Renal cortical epithelial cell (primary cell): ENCODE measurements around the gene ZNF490. TPM values are rescaled to one million over a fixed set of nuclear protein-coding genes. Genes with fewer than 3 reads are reported as not detected.
A peak's percentile ranks its signal among the peaks of the same experiment; 100 is the strongest.
"Not testable (repeated sequence)": the region's sequence is repeated elsewhere in the genome, so short reads cannot be mapped to it uniquely, and the experiment has no call there.

Source experiments
- DNase-seq: peaks from one replicate; pipeline ENCODE4 v3.0.0-alpha.2; 2011; ENCODE audit warnings: low read depth
- total RNA-seq: library from RNA; depleted of rRNA; stranded (reverse); fragments of >200 nt; gene quantifications from 2 replicates; pipeline ENCODE4 v1.2.3, GENCODE V29; 2014

The ZNF490 gene
- total RNA-seq, result 10.2 and 19.6 TPM in 2 replicates

DNA sequence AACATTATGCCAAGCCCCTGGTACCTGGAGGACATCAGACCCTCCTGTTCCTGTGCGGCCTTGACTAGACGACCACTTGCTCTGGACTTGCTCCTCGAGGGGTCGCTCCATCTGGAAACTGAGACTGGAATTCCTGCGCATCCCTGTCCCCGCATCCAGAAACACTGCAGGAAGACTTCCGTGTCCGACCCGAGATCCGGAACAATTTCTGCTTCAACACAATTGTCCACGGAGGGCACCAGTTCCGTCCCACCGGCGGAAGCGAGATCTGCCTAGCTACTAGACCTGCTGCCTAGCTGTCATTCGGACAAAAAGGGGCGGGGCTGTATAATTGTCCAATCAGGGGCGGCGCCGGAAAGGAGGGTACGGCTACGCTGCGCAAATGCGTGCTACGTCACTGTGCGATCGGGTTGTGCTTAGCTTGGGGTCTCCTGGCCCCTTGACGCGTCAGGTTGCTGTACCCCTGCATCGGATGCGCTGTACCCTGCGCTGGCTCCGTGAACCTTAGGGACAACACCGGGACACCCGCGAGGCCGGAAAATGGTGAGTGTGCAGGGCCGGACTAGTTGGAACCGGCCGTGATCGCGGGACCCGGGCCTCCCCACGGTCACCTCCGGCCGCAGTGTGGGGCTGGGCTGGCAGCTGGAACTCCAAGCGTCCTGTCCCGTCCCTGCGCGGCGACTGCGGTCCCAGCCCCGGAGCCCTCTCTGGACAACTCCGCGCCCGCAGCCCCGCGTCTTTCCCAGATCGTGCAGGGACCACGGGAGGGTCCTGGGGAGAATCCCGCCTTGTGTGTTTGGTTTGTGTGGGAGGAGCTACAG lies at the start of gene ZNF490, which contains the start of gene ZNF791:
Gene ZNF490, minus strand, starts transcription at position 274 of the 821 bp plus-strand sequence. Its CDS starts 133 bp downstream, at position 141.
Gene ZNF791, plus strand, starts transcription at position 381 of the 821 bp plus-strand sequence. Its CDS starts 160 bp downstream, at position 541.
- DNase-seq, result peak; percentile 92

DNA sequence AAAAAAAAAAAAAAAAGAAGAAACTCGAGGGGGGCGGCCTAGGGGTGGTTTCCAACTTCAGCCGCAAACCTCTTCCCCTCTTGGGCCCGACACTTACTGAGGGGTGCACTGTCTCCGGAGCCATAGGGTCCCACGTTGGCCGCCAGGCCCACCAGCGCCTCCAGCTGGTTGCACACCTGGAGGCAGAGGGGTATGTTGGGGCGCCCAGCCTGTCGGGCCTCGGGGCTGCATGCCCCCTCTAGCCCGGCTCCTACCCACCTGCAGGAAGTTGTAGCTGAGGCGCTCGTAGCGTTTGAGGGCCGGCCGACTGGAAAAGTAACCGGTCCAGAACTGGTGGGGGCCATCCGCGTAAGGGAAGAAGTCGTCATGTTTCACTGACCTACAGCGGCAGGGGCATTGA lies 47.4 kb upstream of the ZNF490 start:
- DNase-seq, result no peak

DNA sequence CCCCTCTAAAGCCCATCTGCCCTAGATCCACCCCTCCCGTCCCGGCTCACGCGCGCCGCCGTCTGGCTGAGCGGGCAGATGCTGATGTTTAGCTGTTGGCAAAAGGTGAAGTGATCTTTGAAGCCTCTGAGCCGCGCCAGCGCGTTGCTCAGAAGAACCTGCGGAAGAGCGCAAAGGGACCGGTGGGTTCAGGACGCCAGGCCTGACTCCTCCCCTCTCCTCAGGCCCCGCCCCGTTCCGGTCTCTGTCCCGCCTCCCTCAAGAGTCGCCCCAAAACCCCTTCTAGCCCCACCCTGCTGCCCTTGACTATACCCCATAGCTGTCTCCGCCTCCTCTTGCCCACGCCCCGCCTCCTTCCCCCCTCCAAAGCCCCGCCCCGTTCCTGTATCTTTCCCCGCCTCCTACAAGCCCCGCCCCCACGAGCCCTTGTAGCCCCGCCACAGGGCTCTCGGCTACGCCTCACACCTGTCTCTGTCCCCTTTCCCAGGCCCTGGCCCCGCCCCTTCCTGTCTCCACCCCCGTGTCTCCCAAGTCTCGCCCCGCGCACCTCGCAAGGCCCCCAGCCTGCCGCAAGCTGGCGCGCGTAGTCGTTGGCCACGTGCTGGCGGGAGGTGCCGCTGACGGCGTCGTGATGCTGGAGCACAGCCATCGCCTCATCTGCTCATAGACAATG lies 46.4 kb upstream of the ZNF490 start:
- no peak for DNase-seq

DNA sequence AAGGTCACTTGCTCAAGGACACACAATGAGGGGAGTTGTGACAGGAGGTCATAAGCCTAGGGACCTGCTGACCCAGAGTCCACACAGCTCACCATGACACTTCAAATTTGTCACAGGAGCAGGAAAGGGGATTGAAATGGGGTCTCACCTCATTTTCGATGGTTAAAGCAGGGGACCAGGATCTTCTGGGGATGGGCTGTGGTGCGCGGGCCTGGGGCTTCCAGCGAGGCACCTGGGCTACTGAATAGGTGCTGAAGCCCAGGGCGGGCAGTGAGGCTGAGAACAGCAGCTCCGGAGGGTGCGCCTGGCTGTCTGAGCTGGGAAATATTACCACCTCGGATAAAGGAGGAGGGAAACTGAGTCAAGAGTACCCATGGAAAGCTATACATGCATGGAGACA lies 44.9 kb upstream of the ZNF490 start:
- DNase-seq, result no peak

DNA sequence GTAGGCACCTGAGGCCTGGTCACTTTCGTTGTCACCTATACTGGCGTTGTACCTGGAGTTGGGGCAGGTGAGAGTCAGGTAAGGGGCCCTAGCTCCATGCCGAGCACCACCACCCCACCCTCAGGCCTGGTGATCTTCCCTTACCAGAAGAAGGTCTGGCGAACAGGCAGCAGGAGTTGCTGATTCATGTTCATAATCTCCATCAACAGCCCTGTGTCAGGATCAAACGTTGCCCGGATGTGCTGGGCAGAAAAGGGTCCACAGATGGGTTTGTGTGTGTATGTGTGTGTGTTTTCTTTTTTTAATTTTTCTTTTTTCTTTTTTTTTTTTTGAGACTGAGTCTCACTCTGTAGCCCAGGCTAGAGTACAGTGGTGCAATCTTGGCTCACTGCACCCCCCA lies 41.6 kb upstream of the ZNF490 start:
- no peak for DNase-seq

DNA sequence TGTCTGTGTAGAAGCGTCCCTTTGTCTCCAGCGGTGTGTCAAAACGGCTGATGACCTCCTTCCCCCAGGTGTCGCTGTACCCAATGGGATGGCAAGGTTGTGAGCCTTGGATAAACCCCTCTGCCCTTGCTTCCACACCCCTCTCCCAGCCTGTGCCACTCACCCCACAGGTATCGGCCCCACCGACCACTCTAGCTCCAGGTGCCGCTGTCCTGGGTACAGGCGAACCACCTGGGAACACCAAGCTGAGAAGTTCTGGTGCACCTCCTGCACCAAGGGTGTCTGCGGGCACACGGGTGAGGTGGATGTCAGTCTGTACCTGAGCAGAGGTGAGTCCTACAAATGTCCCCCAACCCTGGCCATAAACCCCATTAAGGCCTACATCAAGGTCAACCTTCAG lies 39.3 kb upstream of the ZNF490 start:
- DNase-seq, result no peak

DNA sequence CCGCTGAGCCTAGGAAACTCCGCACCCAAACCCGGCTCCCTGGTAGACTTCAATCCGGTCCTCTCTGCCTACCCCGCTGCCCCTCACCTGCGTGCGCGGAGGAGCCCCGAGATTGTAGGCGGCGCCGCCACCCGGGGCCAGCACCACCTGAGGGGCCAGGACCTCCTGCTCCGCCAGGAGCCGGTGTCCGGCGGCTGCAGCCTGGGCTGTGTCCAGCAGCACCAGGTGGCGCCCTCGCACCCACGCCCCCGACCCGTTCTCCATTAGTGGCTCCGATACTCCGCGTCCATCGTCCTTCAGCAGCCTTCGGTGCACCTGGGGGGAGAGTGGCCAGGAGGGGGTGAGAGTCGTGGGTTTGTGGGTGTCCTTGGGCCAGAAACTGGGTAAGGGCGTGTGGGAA lies 37.5 kb upstream of the ZNF490 start:
- DNase-seq, result no peak

DNA sequence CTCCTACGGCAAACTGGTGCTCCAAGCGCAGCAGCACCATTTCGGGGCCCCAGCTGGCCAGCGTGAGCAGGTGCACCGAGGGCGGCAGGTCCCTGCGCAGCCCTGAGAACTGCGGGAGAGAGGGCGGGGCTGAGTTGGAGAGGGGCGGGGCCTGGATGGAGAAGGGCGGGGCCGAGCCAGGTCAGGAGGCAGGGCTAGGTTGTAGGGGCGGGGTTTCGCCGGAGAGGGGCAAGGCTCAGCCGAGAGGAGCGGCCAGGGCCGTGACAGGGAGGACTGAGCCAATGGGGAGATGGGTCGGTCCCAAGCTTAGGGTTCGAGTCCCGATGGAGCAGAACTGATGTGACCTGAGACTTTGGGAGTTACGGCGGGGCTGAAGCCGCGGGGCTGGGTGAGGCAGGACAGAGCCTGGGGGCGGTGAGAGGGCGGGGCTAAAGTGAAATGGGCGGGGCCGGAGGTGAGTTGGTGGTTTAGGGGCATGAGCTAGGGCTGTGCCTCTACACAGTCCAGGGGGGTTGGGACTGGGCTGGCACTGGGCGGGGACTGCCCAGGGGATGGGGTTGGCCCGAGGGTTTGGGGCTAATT lies 37.0 kb upstream of the ZNF490 start:
- DNase-seq, result peak; percentile 29

DNA sequence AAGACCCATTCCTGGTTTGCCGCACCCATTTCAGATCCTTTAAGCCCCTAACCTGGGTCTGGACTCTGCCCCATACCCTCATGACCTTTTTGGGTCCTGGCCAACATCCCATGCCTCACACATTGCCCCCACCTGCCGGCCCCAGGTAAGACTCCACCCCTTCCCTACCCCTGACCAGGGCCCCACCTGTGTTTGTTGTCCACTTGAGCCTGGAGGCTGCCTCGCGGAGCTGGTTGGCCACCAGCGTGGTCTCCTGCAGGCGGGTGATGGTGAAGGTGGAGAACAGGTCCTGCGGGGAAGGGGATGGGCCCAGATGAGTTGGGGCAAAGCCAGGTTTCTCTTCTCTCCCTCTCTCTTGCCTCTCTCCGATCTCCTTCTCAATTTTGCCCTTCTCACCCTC lies 36.4 kb upstream of the ZNF490 start:
- no peak for DNase-seq

DNA sequence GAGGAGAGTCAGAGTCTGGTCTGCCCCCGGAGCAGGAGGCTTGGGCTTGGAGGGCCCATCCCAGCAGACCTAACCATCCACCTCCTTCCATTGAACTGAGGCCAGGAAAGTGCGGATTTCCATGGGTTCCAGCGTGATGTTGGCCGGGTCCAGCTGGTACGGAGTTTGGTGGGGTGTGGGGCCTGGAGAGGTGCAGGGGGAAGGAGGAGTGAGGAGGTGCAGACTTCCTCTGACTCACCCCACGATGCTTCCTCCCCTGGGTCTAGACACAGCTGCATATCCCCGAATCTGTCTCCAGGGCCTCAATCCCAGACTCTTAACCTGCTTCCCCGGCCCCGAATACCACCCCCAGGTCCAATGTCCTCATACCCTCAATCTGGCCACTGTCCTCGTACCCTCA lies 35.9 kb upstream of the ZNF490 start:
- no peak for DNase-seq

DNA sequence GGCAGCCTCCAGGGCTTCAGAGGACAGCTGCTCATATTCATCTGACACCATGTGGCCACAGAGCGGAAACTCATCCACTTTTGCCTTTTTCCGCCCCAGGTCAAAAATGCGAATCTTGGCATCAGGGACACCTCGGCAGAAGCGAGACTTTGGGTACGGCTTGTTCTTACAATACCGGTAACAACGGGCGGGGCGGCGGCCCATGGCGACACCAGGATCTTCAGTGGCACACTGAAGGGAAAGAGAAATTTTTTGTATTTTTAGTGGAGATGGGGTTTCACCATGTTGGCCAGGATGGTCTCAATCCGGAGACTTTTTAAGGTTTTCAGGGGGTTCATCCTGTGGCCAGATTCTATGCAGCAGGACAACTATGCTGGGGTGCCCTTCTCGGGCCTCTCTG lies 33.1 kb upstream of the ZNF490 start:
- not testable (repeated sequence) for DNase-seq

DNA sequence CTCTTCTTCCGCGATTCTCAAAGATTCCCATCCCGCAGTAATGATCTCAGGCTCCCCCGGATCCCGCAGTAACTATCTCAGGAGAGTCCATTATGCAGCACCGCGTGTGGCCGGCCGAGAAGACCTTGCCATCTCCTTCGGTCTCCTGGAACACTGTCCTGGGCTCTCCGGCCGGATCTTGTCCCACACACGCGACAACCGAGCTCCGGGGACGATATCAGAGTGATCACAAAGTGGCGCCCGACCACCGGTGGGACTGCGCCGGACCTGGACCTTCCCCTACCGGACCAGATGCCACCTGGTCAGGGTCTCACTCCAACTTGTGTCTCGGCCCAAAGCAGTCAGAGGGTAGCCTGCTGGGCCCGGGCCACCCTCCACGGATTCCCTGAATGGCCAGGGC lies 31.9 kb upstream of the ZNF490 start:
- no peak for DNase-seq

DNA sequence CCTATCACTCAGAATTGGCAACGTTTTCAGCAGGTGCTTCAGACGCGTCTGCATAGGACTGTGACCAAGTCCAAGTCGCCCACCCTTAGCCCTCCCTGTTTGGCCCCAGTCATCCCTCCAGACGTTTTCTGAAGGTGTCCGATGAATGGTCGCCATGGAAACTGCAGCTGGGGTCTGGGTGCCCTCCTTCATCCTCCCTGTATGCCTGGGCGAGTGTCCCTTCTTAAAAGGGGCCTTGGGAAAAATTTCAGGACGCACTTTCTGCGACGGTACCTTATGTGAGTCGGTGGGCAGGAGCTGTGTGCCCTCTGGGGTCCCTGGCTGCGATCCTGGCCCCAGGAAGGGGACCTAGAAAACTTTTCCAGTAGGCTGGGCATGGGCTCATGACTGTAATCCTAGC lies 30.8 kb upstream of the ZNF490 start:
- no peak for DNase-seq

DNA sequence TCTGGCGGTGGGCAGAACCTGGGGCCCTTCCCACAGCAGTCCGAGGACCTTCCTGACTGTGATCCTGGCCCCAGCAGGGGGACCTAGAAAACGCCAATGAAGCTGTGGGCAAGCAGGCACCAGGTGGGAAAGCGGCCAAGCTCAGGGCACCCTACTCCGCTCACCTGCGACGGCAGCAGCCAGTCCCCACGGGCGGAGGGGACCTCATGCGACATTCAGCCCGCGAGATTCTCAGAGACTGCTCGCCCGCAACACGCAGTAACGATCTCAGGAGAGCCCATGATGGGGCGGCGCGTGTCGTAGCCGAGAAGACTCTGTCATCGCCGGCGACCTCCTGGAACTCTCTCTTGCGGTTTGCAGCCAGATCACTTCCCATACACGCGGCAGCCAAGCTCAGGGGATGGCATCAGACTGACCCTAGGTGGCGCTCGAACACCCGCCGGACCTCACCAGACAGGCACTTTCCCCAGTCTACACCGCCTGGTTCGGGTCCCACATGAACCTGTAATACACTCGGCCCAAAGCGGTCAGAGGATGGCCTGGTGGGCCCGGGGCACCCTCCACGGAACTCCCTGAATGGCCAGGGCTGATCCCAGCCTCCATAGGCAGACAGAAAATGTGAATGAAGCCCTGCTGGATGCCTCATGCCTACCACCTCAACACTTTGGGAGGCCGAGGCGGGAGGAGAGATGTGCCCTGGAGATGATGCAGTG lies 29.4 kb upstream of the ZNF490 start:
- peak; percentile 64 for DNase-seq

DNA sequence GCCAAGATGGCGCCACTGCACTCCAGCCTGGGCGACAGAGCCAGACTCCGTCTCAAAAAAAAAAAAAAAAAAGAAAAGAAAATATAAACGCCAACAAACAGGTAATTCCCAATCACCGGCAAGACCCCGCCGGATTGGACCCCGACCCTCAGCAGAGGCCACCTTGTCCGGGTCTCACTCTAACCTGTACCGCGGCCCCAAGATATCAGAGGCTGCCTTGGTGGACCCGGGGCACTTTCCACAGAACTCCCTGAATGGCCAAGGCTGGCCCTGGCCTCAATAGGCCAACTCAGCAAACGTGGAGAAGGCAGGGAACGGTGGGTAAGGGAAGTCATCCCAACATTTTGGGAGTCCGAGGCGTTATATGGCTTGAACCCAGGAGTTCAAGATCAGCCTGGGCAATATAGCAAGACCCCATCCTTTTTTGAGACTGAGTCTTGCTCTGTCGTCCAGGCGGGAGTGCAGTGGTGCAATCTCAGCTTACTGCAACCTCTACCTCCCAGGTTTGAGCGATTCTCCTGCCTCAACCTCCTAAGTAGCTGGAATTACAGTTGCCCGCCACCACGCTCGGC lies 28.1 kb upstream of the ZNF490 start:
- DNase-seq, result no peak

DNA sequence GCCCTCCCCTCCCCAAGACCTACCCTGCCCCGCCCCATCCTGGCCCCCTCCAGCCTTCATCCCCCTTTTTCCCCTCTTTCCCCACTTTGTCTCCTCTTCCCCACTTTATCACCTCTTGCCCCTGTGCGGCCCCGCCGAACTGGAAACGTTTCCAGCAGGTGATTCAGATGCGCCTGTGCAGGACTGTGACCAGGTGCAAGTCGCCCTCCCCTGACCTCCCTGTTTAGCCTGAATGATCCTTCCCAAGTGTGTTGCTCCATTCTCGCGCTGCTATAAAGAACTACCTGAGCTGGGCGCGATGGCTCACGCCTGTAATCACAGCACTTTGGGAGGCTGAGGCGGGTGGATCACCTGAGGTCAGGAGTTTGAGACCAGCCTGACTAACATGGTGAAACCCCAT lies 26.0 kb upstream of the ZNF490 start:
- DNase-seq, result no peak

DNA sequence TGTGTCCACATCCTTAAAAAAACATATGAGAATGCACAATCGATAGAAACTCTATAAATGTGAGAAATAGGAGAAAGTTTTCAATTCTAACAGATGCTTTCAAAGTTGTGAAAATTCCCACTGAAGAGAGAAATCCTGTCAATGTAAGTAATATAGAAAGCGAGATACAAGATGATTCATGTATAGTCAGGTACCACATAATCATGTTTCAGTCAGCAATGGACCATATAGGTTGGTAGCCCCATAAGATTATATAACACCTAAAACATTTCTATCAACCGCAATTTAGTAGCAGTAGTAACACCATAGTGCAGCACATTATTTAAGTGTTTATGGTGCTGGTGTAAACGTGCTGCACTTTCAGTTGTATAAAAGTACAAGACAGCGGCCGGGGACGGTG lies 18.6 kb upstream of the ZNF490 start:
- DNase-seq, result no peak

DNA sequence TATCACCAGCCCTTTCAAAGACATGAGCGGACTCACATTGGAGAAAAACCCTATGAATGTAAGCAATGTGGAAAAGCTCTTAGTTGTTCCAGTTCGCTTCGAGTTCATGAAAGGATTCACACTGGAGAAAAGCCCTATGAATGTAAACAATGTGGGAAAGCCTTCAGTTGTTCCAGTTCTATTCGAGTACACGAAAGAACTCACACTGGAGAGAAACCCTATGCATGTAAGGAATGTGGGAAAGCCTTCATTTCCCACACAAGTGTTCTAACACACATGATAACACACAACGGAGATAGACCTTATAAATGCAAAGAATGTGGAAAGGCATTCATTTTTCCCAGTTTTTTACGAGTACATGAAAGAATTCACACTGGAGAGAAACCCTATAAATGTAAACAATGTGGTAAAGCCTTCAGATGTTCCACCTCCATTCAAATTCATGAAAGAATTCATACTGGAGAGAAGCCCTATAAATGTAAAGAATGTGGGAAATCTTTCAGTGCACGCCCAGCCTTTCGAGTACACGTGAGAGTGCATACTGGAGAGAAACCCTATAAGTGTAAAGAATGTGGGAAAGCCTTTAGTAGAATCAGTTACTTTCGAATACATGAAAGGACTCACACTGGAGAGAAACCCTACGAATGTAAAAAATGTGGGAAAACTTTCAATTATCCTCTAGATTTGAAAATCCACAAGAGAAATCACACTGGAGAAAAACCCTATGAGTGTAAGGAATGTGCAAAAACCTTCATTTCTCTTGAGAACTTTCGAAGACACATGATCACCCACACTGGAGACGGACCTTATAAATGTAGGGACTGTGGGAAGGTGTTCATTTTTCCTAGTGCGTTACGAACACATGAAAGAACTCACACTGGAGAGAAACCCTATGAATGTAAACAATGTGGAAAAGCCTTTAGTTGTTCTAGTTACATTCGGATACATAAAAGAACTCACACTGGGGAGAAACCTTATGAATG lies 17.7 kb upstream of the ZNF490 start:
- DNase-seq, result peak; percentile 36

DNA sequence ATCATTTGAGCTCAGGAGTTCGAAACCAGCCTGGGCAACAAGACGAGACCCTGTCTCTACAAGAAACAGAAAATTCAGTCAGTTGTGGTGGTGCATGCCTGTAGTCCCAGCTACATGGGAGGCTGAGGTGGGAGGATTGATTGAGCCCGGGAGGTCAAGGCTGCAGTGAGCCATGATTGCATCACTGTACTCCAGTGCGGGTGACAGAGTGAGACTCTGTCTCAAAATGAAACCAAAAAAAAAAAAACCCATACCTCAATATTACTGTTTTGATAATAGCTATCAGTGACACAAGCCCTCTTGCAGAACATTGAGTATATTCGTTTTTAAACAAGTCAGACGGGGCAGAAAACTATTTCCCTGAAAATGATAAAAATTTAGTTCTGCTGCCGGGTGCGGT lies 16.3 kb upstream of the ZNF490 start:
- no peak for DNase-seq

DNA sequence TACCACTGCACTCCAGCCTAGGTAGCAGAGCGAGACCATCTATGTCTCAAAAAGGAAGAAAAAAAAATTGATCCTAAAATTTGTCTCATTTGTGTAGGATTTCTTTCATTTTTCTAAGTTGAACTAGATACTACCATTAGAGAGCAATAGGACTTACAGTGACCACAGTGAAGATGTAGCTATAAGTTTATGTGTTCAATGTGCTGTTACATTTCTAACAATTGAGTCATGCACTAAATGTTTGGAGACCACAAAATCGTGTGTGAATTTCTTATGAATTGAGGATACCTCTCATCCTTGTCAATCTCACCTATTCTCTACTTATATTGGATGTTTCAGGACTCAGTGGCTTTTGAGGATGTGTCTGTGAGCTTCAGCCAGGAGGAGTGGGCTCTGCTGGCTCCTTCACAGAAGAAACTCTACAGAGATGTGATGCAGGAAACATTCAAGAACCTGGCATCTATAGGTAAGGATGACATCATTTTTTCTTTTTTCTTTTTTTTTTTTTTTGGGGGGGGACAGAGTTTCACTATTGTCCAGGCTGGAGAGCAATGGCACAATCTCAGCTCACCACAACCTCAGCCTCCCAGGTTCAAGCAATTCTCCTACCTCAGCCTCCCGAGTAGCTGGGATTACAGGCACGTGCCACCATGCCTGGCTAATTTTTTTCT lies 12.9 kb upstream of the ZNF490 start:
- DNase-seq, result no peak
